HG03108 (cell line): ENCODE data around the gene SOST.
"Not testable (repeated sequence)": the region's sequence is repeated elsewhere in the genome, so short reads cannot be mapped to it uniquely, and the experiment has no call there.

Source experiments
- ATAC-seq: cut with Tn5 transposase; IDR thresholded peaks from one replicate; pipeline ENCODE4 v1.9.1; 2021; ENCODE audit warnings: moderate library complexity; ENCODE audit not compliant: unreplicated experiment

SOST gene

GRCh38 chr17:43758497-43759174 lies at the start of gene SOST:
Gene SOST, minus strand, starts transcription at chr17:43758791. Its CDS starts 50 bp downstream, at chr17:43758741.
- ATAC-seq = no peak

- ATAC-seq = no peak
Measured at GRCh38 chr17:43808076-43808475, 49.5 kb upstream of the SOST start.

DNA sequence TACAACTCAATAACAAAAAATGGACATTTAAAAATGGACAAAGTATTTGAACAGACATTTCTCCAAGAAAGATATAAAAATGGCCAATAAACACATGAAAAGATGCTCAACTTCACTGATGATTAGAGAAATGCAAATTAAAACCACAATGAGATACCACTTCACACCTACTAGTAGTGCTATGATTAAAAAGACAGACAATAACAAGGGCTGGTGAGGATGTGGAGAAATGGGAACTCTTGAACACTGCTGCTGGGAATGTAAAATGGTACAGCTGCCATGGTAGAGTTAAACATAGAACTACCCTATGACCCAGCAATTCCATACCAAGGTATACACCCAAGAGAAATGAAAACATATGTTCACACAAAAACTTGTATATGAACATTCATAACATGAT lies 46.5 kb upstream of the SOST start:
- no peak for ATAC-seq

DNA sequence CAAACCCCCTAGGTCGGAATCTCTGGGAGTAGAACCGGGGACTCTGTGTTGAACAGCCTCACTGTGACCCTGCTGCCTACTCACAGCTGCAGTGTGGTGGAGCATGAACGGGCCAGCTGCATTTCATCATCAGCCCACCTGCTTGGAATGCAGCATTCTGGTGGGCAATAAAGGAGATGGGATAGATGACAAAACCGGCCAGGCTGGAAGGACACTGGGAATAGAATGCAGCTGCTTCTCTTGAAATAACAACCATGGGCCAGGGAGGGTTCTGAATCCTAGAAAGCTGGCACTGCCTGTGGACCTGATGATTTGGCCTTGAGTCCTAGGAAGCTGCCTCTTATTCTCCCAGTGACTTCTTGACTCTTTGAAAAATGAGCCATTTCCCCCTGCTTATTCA lies 45.2 kb upstream of the SOST start:
- ATAC-seq = no peak

DNA sequence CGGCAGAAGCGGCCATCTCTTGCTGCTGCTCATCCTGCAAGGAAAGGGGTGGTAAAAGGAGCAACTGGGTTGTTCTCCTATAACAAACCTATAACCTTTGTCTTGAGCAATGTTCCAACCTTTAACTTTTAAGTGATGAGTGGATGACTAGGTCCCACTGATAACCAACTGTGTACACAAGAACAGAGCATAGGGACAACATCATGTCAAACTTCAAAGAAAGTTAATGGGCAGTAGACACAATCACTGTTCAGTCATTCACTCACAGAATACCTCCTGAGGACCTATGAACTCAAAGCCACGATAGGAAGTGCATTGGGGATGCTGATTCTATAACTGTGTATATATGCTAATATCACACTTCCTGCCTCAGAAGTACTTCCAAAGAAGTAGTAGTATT lies 43.3 kb upstream of the SOST start:
- no peak for ATAC-seq

DNA sequence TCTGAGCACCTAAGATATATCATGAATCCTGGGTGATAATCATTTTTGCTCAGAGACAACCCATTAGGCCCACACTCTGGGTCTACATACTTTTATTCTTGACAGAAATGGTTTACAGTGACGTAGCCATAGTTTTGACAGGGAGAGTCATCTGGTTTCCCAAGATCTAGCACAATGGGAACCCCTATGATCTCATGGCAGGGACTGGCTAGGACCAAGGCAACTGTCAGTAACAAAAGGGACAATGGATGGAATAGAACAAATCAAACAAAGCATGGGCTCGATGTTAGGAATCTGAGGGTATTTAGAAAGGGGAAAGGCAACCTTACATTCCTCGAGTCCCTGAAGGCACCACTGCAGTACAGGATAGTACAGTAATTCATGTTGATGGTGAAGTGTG lies 42.1 kb upstream of the SOST start:
- no peak for ATAC-seq

DNA sequence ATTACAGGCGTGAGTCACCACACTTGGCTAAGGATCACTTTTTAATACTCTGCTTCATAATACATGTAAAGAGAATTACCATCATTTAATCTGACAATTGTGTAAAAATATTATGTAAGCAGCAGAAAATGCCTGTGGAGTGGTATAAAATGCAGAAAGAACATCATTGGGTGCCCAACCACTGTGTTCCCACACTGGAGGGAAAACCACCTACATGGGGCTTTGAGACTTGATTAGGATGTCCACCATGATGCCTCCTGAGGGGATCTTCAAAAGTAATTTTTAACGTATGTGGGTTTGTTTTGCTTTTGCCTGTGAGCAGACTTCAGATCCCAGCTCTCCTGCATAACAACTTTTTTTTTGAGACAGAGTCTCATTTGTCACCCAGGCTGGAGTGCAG lies 40.5 kb upstream of the SOST start:
- ATAC-seq = no peak

DNA sequence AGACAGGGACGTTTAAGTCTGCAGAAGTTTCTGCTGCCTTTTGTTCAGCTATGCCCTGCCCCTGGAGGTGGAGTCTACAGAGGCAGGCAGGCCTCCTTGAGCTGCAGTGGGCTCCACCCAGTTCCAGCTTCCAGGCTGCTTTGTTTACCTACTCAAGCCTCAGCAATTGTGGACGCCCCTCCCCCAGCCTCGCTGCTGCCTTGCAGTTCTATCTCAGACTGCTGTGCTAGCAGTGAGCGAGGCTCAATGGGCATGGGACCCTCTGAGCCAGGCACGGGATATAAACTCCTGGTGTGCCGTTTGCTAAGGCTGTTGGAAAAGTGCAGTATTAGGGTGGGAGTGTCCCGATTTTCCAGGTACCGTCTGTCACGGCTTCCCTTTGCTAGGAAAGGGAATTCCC lies 39.4 kb upstream of the SOST start:
- not testable (repeated sequence) for ATAC-seq

DNA sequence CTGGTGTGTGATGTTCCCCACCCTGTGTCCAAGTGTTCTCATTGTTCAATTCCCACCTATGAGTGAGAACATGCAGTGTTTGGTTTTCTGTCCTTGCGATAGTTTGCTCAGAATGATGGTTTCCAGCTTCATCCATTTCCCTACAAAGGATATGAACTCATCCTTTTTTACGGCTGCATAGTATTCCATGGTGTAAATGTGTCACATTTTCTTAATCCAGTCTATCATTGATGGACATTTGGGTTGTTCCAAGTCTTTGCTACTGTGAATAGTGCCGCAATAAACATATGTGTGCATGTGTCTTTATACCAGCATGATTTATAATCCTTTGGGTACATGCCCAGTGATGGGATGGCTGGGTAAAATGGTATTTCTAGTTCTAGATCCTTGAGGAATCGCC lies 34.1 kb upstream of the SOST start:
- ATAC-seq = not testable (repeated sequence)

GRCh38 chr17:43791589-43791988 lies 33.0 kb upstream of the SOST start:
- no peak for ATAC-seq

- ATAC-seq = no peak
Measured at GRCh38 chr17:43790311-43790940, 31.8 kb upstream of the SOST start.

DNA sequence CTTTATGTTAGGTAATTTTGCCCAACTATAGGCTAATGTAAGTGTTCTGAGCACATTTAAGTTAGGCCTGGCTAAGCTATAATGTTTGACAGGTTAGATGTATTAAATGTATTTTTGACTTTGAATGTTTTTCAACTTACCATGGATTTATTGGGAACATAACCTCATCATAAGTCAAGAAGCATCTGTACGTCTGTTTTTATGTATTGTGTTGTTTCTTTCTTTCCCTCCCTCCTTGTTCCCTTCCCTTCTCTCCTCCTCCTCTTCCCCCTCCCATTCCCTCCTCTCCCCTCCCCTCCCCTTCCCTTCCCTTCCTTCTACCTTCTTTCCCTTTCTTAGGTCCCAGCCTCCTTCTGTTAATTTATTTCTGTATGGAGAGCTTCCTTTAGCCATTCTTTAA lies 30.9 kb upstream of the SOST start:
- ATAC-seq = no peak

- no peak for ATAC-seq
Measured at GRCh38 chr17:43788540-43788939, 29.9 kb upstream of the SOST start.

DNA sequence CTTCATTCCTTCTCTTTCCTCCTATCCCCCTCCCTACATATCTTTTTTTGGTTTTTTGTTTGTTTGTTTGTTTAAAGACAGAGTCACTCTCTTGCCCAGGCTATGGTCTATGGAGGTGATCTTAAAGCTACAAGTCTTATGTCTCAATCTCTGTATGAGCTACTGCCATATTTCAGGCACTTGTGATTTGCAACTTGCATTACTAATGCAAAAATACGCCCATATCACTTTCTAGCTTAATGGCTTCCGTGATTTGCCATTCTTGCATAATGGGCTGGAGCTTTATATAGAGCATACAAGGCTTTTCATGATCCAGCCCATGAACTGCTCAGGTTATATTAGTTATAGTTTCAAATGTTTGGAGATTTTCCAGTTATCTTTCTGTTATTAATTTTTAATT lies 29.1 kb upstream of the SOST start:
- ATAC-seq = no peak

DNA sequence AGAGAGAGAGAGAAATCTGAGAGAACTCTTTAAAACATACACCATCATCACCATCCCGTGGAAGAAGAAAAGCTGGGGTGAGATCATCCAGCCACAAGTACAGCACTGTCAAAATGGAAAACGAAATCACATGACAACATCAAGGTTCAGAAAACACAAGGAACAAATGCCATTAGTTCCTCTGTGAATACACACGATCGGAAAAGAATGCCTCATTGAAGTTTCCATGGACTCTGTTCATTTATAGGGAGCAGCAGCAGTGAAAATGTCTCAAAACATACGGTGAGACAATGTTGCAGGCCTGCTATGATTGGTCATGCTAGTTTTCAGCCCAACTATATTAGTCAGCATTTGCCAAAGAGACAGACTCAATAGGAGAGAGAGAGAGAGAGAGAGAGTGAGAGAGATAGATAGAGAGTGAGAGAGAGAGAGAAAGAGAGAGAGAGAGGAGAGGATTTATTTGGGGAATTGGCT lies 26.1 kb upstream of the SOST start:
- no peak for ATAC-seq

DNA sequence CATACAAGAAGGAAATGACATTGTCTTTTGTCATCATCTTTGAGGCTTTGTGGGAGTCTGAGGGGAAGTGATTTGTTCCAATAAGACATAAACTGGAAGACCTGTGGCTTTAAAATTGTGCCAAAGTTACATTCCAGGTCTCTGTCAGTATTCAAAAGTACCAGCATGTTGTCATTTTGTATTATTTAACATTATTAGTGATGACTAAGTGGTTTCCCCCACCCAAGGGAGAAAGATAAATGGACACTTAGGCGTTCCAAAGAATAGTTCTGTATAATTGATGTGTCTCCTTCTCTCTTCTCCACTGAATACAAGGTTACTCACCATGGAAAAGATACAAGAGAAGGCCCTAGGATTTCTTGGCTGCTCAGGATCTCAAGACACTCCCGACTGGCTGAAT lies 25.5 kb upstream of the SOST start:
- no peak for ATAC-seq

DNA sequence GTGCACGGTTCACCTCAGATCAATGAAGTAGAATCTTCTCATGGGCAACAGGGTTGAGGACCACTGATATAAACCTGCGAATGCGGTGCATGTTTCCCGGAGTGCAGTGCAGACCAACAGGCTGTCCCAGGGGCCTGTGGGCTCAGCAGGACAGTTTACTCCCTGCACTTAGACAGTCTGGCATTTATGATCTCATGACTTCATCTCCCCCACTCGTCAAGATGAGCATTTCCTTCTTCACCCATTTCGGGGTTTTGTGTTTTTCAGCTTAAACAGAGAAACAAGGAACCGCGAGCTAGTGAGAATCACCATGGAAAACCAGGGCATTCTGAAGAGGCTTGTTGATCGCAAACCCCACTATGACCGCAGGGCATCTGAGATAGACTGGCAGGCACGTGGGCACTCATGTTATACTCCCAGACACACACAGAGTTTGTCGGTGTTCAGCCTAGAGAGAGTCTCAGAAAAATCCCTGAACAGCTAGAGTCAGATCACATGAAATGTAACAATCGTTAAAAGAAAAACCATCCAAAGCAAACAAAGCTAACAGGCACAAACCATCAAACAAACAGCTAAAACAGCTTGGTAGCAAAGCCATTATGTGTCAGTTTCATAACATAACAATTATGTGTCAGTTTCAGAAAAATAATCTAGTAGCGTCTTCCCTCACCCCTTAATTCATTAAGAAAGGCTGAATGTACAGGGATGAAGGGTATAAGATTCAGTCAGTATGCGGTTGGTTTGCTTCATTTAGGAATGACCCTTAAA lies 24.5 kb upstream of the SOST start:
- no peak for ATAC-seq

DNA sequence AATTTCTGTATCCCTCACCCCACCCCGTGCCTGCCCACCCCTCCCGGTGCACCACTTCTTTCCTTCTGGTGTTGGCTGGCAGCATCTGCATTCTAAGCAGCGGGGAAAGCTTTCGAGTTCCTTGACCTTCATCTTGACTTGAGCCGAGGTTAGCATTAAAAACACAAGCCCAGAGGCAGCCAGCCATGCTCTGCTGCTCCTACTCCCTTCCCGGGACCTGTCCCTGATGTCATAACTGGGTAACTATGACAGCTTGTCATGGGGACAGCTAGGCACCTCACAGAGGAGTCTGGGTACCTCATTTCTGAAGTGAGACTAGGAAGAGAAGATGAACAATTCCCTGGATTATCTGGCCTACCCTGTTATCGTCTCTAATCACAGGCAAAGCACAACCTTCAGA lies 21.5 kb upstream of the SOST start, which contains the start of gene CFAP97D1:
Gene CFAP97D1 (plus strand): TSS at position 301 of the 400 bp plus-strand sequence. CDS start 28 bp downstream, at position 329.
- no peak for ATAC-seq

GRCh38 chr17:43779145-43780125 lies 20.8 kb upstream of the SOST start:
- ATAC-seq = peak; percentile 21

DNA sequence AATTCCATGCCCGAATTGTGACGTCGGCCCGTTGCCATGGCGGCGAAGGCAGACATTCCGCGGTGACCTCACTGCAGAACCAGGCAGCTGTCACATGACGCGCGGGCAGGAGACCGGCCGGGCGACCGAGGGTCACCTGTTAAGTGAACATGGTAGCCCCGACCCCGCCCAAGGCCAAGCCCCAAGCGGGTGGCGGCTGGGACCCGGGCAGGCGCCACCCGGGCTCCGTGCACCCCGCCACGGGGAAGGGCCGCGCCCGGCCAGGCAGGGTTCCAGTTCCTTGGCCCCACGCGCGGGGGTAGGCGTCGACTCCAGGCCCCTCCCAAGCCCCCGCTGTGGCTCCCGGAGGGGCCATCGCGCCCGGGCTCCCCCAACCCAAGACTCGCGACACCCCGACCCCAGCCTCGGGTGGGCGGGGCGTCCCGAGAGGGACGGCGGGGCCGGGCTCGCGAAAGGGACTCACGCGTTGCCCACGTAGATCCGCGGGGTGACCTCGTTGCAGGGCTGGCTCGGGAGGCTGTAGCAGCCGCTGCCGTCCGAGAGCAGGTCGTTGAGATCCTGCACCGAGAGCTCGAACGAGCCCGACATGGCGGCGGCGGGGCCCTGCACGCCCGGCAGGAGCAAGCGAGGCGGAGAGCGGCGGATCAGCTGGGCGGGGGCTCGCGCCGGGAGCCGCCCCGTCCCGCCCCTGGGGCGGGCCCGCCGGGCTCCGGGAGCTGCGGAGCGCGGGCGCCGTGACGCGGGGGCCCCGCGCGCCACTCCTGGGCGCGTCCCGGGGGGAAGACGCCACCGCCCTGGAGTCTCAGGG lies 19.9 kb upstream of the SOST start, which contains the start of gene DUSP3:
Gene DUSP3 (minus strand): TSS at position 641 of the 808 bp plus-strand sequence. CDS start 53 bp downstream, at position 588.
- peak; percentile 89 for ATAC-seq
